NCI-H2227 treated with DMSO at 0.1 percent for 48 hours (cell line): ENCODE measurements around the gene PDGFRA.
A peak's percentile ranks its signal among the peaks of the same experiment; 100 is the strongest.
"Not testable (repeated sequence)": the region's sequence is repeated elsewhere in the genome, so short reads cannot be mapped to it uniquely, and the experiment has no call there.

Source experiments
- DNase-seq: peaks from one replicate; lab custom pipeline; 2025; lab: John Stamatoyannopoulos, UW

Gene PDGFRA

GRCh38 chr4:54320826-54321685 is 92.0 kb downstream of the PDGFRA start:
- no peak for DNase-seq

- peak; percentile 24 for DNase-seq
Measured at GRCh38 chr4:54322818-54323417, 93.8 kb downstream of the PDGFRA start.

- DNase-seq: no peak
Measured at GRCh38 chr4:54330896-54331295, 101.8 kb downstream of the PDGFRA start.

- DNase-seq: peak; percentile 74
Measured at GRCh38 chr4:54332542-54332941, 103.4 kb downstream of the PDGFRA start.

- no peak for DNase-seq
Measured at GRCh38 chr4:54333657-54334056, 104.6 kb downstream of the PDGFRA start.

GRCh38 chr4:54334769-54335168 is 105.7 kb downstream of the PDGFRA start:
- not testable (repeated sequence) for DNase-seq

GRCh38 chr4:54337009-54337408 is 107.9 kb downstream of the PDGFRA start:
- DNase-seq: no peak

- DNase-seq: not testable (repeated sequence)
Measured at GRCh38 chr4:54342067-54342466, 113.0 kb downstream of the PDGFRA start.
